Measurements from ENCODE around the gene TP63. TPM values are rescaled to one million over a fixed set of nuclear protein-coding genes. Genes with fewer than 3 reads are reported as not detected.

The TP63 gene
- total RNA-seq, 2 donors from 2014 or later: 0.24 to 0.30 TPM

DNA sequence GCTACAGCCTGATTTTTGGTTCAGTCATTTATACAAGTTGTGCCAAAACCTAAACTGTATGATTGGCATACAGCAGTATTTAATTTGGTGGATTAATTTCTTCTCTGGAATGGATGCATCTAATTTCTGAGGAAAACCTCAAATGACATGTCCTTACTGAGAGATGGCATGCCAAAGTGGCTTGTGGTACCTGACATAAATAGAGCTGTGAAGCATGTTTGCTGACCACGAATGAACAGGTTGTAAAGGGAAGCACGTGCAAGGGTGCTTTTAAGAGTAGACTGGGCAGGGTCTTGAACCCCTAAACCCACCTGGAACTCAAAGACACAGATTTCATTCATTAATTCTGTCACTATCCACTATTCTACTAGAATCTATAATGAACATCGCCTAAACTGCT is 77.2 kb downstream of the TP63 start:
- H3K9me3 ChIP-seq: no peaks in the 10 kb centered on the region
- H3K36me3 ChIP-seq: no peaks in the 10 kb centered on the region
- TF ChIP-seq CTCF (IDR thresholded peaks at IDR 0.05): no peak
- H3K27ac ChIP-seq: no peak overlapping the region
- H3K27me3 ChIP-seq: no peaks in the 10 kb centered on the region
- H3K4me1 ChIP-seq: peaks cover 0 to 7% of the 10 kb centered on the region in 2 donors
- no peak overlapping the region for H3K4me3 ChIP-seq
- no peak for DNase-seq (ENCODE audit: low spot score)

GRCh38 chr3:189710620-189711402 is 79.6 kb downstream of the TP63 start:
- H3K36me3 ChIP-seq: no peaks in the 10 kb centered on the region
- TF ChIP-seq CTCF (IDR thresholded peaks at IDR 0.05): no peak
- no peak for DNase-seq (ENCODE audit: low spot score)
- no peaks in the 10 kb centered on the region for H3K27me3 ChIP-seq
- H3K9me3 ChIP-seq: no peaks in the 10 kb centered on the region
- H3K4me3 ChIP-seq: no peak overlapping the region
- H3K4me1 ChIP-seq: peaks cover 0 to 7% of the 10 kb centered on the region in 2 donors
- no peak overlapping the region for H3K27ac ChIP-seq

GRCh38 chr3:189712906-189713483 is 81.8 kb downstream of the TP63 start:
- no peaks in the 10 kb centered on the region for H3K9me3 ChIP-seq
- peaks cover 0 to 7% of the 10 kb centered on the region in 2 donors for H3K4me1 ChIP-seq
- H3K27ac ChIP-seq: no peak overlapping the region
- TF ChIP-seq CTCF (IDR thresholded peaks at IDR 0.05): no peak
- no peaks in the 10 kb centered on the region for H3K36me3 ChIP-seq
- H3K4me3 ChIP-seq: no peak overlapping the region
- no peaks in the 10 kb centered on the region for H3K27me3 ChIP-seq
- DNase-seq (ENCODE audit: low spot score): no peak

GRCh38 chr3:189714991-189715961 is 84.1 kb downstream of the TP63 start:
- Histone ChIP-seq H3K27me3 (no peaks in the 10 kb centered on the region), H3K4me3 (no peak overlapping the region), H3K27ac (no peak overlapping the region), H3K36me3 (no peaks in the 10 kb centered on the region), H3K4me1 (peaks cover 0 to 7% of the 10 kb centered on the region in 2 donors), H3K9me3 (no peaks in the 10 kb centered on the region)
- no peak for DNase-seq (ENCODE audit: low spot score)
- no peak for TF ChIP-seq CTCF (IDR thresholded peaks at IDR 0.05)

- Histone ChIP-seq H3K36me3 (no peaks in the 10 kb centered on the region), H3K27ac (no peak overlapping the region), H3K27me3 (no peaks in the 10 kb centered on the region), H3K9me3 (no peaks in the 10 kb centered on the region), H3K4me3 (no peak overlapping the region), H3K4me1 (no peaks in the 10 kb centered on the region)
- TF ChIP-seq CTCF (IDR thresholded peaks at IDR 0.05): no peak
- DNase-seq (ENCODE audit: low spot score): no peak
Observed at GRCh38 chr3:189718215-189718614, 87.0 kb downstream of the TP63 start.
